Esophagus (tissue), 2 donors: ENCODE data around the gene TSPAN6. TPM values are rescaled to one million over a fixed set of nuclear protein-coding genes. Genes with fewer than 3 reads are reported as not detected.
A peak's percentile ranks its signal among the peaks of the same experiment; 100 is the strongest.

Experiments
- H3K27ac ChIP-seq, 2 donors: one replicate each; pipeline ENCODE4 v1.5.1; 2013; ENCODE audit warnings: low read depth in 2 of 2, mild to moderate bottlenecking in 2 of 2, inconsistent platforms in 1 of 2, low read length in 1 of 2, moderate library complexity in 1 of 2
- H3K27me3 ChIP-seq, 2 donors: one replicate each; pipeline ENCODE4 v1.6.1; 2013; ENCODE audit warnings: low read length in 2 of 2, control low read depth in 1 of 2, mild to moderate bottlenecking in 1 of 2; ENCODE audit not compliant: insufficient read depth in 2 of 2, control insufficient read depth in 1 of 2
- H3K36me3 ChIP-seq, 2 donors: one replicate each; pipeline ENCODE4 v1.6.1; 2013; ENCODE audit warnings: low read length in 1 of 2; ENCODE audit not compliant: control insufficient read depth in 2 of 2, insufficient read depth in 2 of 2
- H3K4me1 ChIP-seq, 2 donors: one replicate each; pipeline ENCODE4 v1.6.1; 2013; ENCODE audit warnings: low read length in 1 of 2; ENCODE audit not compliant: control insufficient read depth in 2 of 2, insufficient read depth in 2 of 2
- H3K4me3 ChIP-seq, 2 donors: one replicate each; pipeline ENCODE4 v1.5.1; 2013; ENCODE audit warnings: low read length in 2 of 2, mild to moderate bottlenecking in 2 of 2, low read depth in 1 of 2, moderate library complexity in 1 of 2
- H3K9me3 ChIP-seq, 2 donors: one replicate each; pipeline ENCODE4 v1.6.1; 2013; ENCODE audit warnings: mild to moderate bottlenecking in 2 of 2, low read depth in 1 of 2, low read length in 1 of 2, moderate library complexity in 1 of 2; ENCODE audit not compliant: control insufficient read depth in 2 of 2, insufficient read depth in 1 of 2
- WGBS, 2 donors: extraction: QIAGEN DNeasy Blood & Tissue Kit; methylation state at CpG; one replicate each; pipeline ENCODE4 v1.1.7; 2013; 5-methylcytosine and 5-hydroxymethylcytosine counted together
- polyA plus RNA-seq, 2 donors: library from polyadenylated mRNA; stranded (reverse); fragments of 200-250 nt; gene quantifications; one replicate each; pipeline ENCODE4 v1.2.3, GENCODE V29; 2013
- donor health status: healthy with polysubstance abuse.
- donor health status: Bipolar disorder and iron deficiency.

TSPAN6 gene
- polyA plus RNA-seq, 2 donors, result 50.1 to 55.4 TPM

DNA sequence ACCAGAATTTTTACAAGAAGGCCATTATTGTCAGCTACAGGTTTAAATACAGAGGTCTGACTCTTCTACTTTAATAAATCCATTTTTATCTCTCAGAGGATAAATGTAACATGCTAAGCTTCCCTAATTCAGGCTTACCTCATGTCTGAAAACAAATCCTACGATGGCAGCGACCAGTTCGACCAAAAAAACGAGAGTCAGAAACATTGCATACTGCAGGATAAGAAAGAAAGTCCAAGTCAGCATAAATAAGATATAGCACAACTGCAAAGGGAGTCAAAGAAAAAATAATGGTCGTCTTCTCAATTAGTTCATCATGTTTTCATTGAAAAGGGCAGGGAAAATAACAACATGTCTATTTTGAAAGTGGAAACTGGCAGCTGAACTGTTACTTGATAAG is 1.6 kb downstream of the TSPAN6 start:
- H3K4me3 ChIP-seq, result peak overlapping the region in 1 of 2 donors; percentile 56
- WGBS, 2 donors, result 56 to 65% methylated on average over 5 of the region's 5 CpGs
- no peaks in the 10 kb centered on the region for H3K9me3 ChIP-seq
- H3K36me3 ChIP-seq, result no peaks in the 10 kb centered on the region
- H3K4me1 ChIP-seq, result no peaks in the 10 kb centered on the region
- no peak overlapping the region for H3K27ac ChIP-seq
- no peaks in the 10 kb centered on the region for H3K27me3 ChIP-seq

DNA sequence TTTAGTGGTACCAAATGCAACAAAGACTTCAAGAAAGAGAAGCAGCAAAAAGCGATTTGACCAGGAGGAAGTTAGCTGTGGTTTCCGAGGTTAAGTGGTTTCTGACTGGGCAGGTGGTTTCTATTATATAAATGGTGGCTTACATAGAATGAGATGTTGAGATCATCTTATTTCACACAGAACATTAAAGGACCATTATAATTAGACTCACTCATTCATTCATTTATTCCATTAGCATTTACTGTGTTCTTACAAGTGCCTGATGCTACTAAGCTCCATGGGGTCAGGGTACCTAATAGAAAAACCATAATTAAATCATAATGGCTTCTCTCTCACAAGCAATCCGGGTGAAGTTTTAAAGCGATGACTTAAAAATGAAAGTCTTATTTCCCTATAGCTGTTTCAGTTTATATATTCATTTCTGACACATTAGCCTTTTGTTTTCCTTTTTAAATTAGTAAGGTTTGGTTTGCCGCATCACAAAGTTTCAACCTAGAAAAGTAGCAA is 10.6 kb downstream of the TSPAN6 start:
- Histone ChIP-seq H3K27me3 (no peaks in the 10 kb centered on the region), H3K27ac (no peak overlapping the region), H3K4me3 (no peak overlapping the region), H3K4me1 (no peaks in the 10 kb centered on the region), H3K9me3 (no peaks in the 10 kb centered on the region), H3K36me3 (no peaks in the 10 kb centered on the region)
- WGBS, 2 donors, result 65 to 78% methylated on average over 5 of the region's 5 CpGs

DNA sequence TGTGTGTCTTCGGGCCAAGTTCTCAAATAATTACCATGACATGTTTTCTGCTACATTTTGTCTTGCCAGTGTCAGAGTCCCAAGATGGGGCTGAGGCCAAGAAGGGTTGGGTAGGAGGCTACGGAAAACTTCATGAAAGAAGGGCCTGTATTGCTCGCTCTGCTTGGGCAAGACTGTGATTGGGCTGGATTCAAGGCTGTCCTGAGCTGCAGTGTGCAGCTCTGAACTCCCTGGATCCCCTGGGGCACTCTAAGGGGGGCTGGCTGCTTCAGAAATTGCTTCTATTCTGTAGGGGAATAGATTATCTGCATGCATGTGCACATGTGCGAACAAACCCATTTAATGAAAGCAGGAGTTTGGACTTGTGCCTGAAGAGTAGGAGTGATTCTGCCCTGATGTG is 13.6 kb downstream of the TSPAN6 start:
- Histone ChIP-seq H3K9me3 (no peaks in the 10 kb centered on the region), H3K36me3 (no peaks in the 10 kb centered on the region), H3K4me1 (no peaks in the 10 kb centered on the region), H3K27me3 (no peaks in the 10 kb centered on the region), H3K4me3 (no peak overlapping the region), H3K27ac (no peak overlapping the region)
- 60 to 67% methylated on average over 4 of the region's 4 CpGs for WGBS, 2 donors

DNA sequence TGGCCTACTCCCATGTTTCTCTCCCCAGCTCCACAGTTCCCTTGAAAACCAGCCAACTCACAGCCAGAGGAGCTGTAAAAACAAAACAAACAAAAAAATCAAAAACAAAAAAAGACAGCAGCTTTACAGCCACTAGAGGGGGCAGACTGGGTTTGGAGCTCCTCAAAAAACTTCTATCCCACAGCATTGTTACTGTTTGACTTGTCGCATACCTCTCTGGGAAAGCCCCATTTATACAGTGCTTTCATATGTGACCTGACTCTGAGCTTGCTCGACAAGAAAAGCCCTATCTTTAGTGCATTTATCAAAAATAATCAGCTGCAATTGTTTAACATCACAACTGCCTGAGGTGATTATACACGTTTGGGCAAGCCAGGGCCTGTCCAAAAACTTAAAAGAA is 21.6 kb downstream of the TSPAN6 start:
- WGBS, 2 donors, result 8 to 11% methylated on average over 3 of the region's 3 CpGs
- no peak overlapping the region for H3K27ac ChIP-seq

DNA sequence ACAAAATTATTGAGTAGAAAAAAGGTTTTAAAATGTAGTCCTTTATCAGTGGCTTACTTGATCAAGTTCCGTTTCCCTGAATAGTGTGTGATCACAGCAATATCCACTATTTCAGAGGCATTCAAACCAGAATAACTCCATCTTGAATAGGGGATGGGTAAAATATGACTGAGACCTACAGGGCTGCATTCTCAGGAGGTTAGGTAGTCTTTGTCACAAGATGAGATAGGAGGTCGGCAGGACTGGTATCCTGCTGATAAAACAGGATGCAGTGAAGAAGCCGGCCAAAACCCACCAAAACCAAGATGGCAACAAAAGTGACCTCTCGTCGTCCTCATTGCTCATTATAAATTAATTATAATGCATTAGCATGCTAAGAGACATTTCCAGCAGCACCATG is 24.7 kb downstream of the TSPAN6 start:
- WGBS, 2 donors, result 76 to 79% methylated on average over 5 of the region's 5 CpGs
- no peaks in the 10 kb centered on the region for H3K4me1 ChIP-seq
- H3K9me3 ChIP-seq, result no peaks in the 10 kb centered on the region
- H3K36me3 ChIP-seq, result no peaks in the 10 kb centered on the region
- H3K27ac ChIP-seq, result no peak overlapping the region
- no peak overlapping the region for H3K4me3 ChIP-seq
- H3K27me3 ChIP-seq, result peaks cover 0 to 7% of the 10 kb centered on the region in 2 donors

More for the DNA sequence above, 21.6 kb downstream of the TSPAN6 start:
- Histone ChIP-seq H3K27me3 (peaks cover 0 to 3% of the 10 kb centered on the region in 2 donors), H3K4me1 (no peaks in the 10 kb centered on the region), H3K4me3 (no peak overlapping the region), H3K9me3 (no peaks in the 10 kb centered on the region), H3K36me3 (no peaks in the 10 kb centered on the region)

DNA sequence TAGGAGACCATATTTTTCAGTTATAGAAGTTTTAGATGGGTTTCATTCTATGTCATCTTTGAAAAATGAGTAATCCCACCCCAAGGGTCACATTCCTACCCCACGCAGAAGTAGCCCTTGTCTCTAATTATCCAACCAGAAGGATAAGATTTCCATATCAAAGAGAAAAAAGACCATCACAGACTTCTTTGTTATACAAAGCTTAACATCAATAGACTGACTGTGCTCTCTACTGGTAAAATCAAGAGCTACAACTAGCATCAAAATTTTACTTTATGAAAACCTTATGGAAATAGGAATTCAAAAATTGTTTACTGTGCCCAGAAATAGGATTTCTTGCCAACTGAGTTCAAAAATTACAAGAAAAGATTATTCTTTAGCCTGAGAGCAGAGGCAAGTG is 27.0 kb downstream of the TSPAN6 start:
- no peak overlapping the region for H3K4me3 ChIP-seq

DNA sequence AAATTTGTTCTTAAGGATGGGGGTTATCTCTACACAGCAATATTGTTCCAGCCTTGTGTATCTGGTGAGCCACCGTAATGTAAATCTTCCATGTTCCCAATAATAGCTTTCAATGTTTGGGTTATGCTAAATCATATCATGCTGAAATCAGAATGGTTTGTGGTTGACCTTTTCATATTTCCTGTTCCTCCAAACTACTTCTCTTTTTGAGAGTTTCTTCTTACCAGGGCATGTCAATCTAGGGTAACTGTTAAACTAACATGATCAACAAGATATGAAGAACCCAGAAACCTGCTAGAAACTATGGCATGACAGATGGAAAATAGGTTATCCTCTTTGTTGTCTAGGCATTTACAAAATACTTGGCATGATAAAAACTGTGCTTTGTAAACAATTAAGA is 29.9 kb downstream of the TSPAN6 start:
- Histone ChIP-seq H3K27me3 (peaks cover 0 to 4% of the 10 kb centered on the region in 2 donors), H3K4me1 (no peaks in the 10 kb centered on the region), H3K4me3 (no peak overlapping the region), H3K36me3 (no peaks in the 10 kb centered on the region), H3K27ac (no peak overlapping the region), H3K9me3 (no peaks in the 10 kb centered on the region)
- WGBS, 2 donors, result 73 to 75% methylated on average over 1 of the region's 1 CpG

More for the DNA sequence above, 27.0 kb downstream of the TSPAN6 start:
- WGBS, 2 donors, result 7 to 12% methylated on average over 1 of the region's 1 CpG
- Histone ChIP-seq H3K27me3 (peaks cover 0 to 7% of the 10 kb centered on the region in 2 donors), H3K27ac (no peak overlapping the region), H3K4me1 (no peaks in the 10 kb centered on the region), H3K36me3 (no peaks in the 10 kb centered on the region), H3K9me3 (no peaks in the 10 kb centered on the region)

DNA sequence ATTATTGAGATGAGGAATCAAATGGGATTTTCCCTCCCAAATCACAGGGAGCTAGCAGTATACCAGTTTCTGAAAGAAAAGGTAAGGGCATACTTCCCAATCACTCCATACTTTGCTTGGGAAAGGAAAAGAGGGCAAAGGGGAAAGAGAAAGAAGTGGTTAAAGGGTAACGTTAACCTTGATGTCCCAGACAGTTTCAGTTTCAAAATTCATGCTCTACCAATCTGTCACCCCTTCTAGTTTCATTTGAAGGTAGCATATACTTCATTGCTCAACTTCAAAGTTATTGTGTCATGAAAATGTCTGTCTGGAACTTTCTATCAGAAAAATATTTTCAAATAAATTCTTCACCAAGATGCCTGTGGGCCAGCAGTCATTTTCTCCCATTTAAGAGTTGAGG is 35.8 kb downstream of the TSPAN6 start:
- Histone ChIP-seq H3K27me3 (no peaks in the 10 kb centered on the region), H3K4me3 (no peak overlapping the region), H3K27ac (no peak overlapping the region), H3K4me1 (no peaks in the 10 kb centered on the region), H3K9me3 (no peaks in the 10 kb centered on the region), H3K36me3 (no peaks in the 10 kb centered on the region)
- 20 to 48% methylated on average over 1 of the region's 1 CpG for WGBS, 2 donors

DNA sequence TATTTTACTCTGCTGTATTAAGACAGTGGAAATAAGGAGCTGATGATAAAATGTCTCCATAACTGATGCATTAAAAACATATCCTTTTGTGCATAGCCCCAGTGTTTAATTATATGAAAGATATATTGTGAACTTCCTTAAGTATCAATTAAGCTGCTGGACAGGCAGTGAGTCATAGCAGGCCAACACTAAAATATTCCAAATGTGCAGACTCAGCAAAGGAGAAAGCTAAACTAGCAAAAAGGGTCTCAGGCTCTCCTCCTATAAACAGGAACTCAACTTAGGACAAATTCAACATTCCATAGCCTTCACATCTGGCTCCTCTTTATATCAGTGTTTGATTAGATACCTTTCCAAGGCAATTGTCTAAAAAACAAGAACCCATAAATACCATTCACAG is 36.3 kb downstream of the TSPAN6 start:
- Histone ChIP-seq H3K9me3 (no peaks in the 10 kb centered on the region), H3K36me3 (no peaks in the 10 kb centered on the region), H3K4me3 (no peak overlapping the region), H3K4me1 (no peaks in the 10 kb centered on the region), H3K27me3 (no peaks in the 10 kb centered on the region), H3K27ac (no peak overlapping the region)

DNA sequence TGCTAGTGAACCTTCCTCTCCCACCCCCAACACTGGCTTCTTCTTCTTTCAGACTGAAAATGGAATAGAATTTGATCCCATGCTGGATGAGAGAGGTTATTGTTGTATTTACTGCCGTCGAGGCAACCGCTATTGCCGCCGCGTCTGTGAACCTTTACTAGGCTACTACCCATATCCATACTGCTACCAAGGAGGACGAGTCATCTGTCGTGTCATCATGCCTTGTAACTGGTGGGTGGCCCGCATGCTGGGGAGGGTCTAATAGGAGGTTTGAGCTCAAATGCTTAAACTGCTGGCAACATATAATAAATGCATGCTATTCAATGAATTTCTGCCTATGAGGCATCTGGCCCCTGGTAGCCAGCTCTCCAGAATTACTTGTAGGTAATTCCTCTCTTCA is 37.1 kb downstream of the TSPAN6 start:
- 82 to 91% methylated on average over 9 of the region's 9 CpGs for WGBS, 2 donors
- Histone ChIP-seq H3K27ac (no peak overlapping the region), H3K36me3 (no peaks in the 10 kb centered on the region), H3K4me3 (no peak overlapping the region), H3K9me3 (no peaks in the 10 kb centered on the region), H3K4me1 (no peaks in the 10 kb centered on the region), H3K27me3 (peaks cover 0 to 4% of the 10 kb centered on the region in 2 donors)
